Measurements from ENCODE around the gene SERPINA9.
"Not testable (repeated sequence)": the region's sequence is repeated elsewhere in the genome, so short reads cannot be mapped to it uniquely, and the experiment has no call there.

Gene SERPINA9

GRCh38 chr14:94423453-94424056 is 52.4 kb downstream of the SERPINA9 start:
- TF ChIP-seq CTCF (IDR thresholded peaks at IDR 0.05; ENCODE audit: insufficient read depth, low read length, poor library complexity, severe bottlenecking) (peak; percentile 93), EZH2phosphoT487 (conservative IDR thresholded peaks at IDR 0.05; ENCODE audit: low read length) (no peak)
- Histone ChIP-seq H3K36me3 (ENCODE audit: low read length) (no peaks in the 10 kb centered on the region), H3K4me3 (ENCODE audit: insufficient read depth, low read length, poor library complexity, severe bottlenecking) (no peak overlapping the region), H3F3A (ENCODE audit: insufficient read depth) (no peaks in the 10 kb centered on the region), H2AFZ (ENCODE audit: low read depth, low read length, severe bottlenecking) (no peak overlapping the region), H3K79me2 (ENCODE audit: insufficient read depth, low read length) (no peaks in the 10 kb centered on the region), H3K9me2 (replicated peaks; ENCODE audit: insufficient read depth, low read length) (no peaks in the 10 kb centered on the region), H3K27ac (ENCODE audit: low read depth, low read length) (no peak overlapping the region), H3K9me3 (ENCODE audit: insufficient read depth, low read length) (0 out of 2 replicates have a peak, but pooled peaks cover 3% of the 10 kb centered on the region), H3K9ac (ENCODE audit: low read length) (no peak overlapping the region), H3K27me3 (ENCODE audit: low read length) (no peaks in the 10 kb centered on the region), H3K4me2 (ENCODE audit: low read depth, low read length, poor library complexity, severe bottlenecking) (no peak overlapping the region), H4K20me1 (ENCODE audit: low read depth, low read length) (no peaks in the 10 kb centered on the region)

- H4K20me1 ChIP-seq (ENCODE audit: low read depth, low read length) = no peaks in the 10 kb centered on the region
- no peak overlapping the region for H3K4me3 ChIP-seq (ENCODE audit: insufficient read depth, low read length, poor library complexity, severe bottlenecking)
- H3F3A ChIP-seq (ENCODE audit: insufficient read depth) = no peaks in the 10 kb centered on the region
- no peak overlapping the region for H3K4me2 ChIP-seq (ENCODE audit: low read depth, low read length, poor library complexity, severe bottlenecking)
- no peaks in the 10 kb centered on the region for H3K36me3 ChIP-seq (ENCODE audit: low read length)
- H3K27me3 ChIP-seq (ENCODE audit: low read length) = no peaks in the 10 kb centered on the region
- no peaks in the 10 kb centered on the region for H3K9me2 ChIP-seq (replicated peaks; ENCODE audit: insufficient read depth, low read length)
- 0 out of 2 replicates have a peak, but pooled peaks cover 7% of the 10 kb centered on the region for H3K9me3 ChIP-seq (ENCODE audit: insufficient read depth, low read length)
- no peak overlapping the region for H3K9ac ChIP-seq (ENCODE audit: low read length)
- no peak overlapping the region for H2AFZ ChIP-seq (ENCODE audit: low read depth, low read length, severe bottlenecking)
- H3K79me2 ChIP-seq (ENCODE audit: insufficient read depth, low read length) = no peaks in the 10 kb centered on the region
- no peak for TF ChIP-seq EZH2phosphoT487 (conservative IDR thresholded peaks at IDR 0.05; ENCODE audit: low read length)
- no peak for TF ChIP-seq CTCF (IDR thresholded peaks at IDR 0.05; ENCODE audit: insufficient read depth, low read length, poor library complexity, severe bottlenecking)
- H3K27ac ChIP-seq (ENCODE audit: low read depth, low read length) = no peak overlapping the region
Observed at GRCh38 chr14:94421316-94421715, 54.7 kb downstream of the SERPINA9 start.

- not testable (repeated sequence) for H3K4me2 ChIP-seq (ENCODE audit: low read depth, low read length, poor library complexity, severe bottlenecking); H3K9ac ChIP-seq (ENCODE audit: low read length); H3K9me2 ChIP-seq (replicated peaks; ENCODE audit: insufficient read depth, low read length); H3K27me3 ChIP-seq (ENCODE audit: low read length); H3K9me3 ChIP-seq (ENCODE audit: insufficient read depth, low read length); H3K4me3 ChIP-seq (ENCODE audit: insufficient read depth, low read length, poor library complexity, severe bottlenecking); H3F3A ChIP-seq (ENCODE audit: insufficient read depth); H4K20me1 ChIP-seq (ENCODE audit: low read depth, low read length); H3K27ac ChIP-seq (ENCODE audit: low read depth, low read length); H2AFZ ChIP-seq (ENCODE audit: low read depth, low read length, severe bottlenecking); H3K79me2 ChIP-seq (ENCODE audit: insufficient read depth, low read length); H3K36me3 ChIP-seq (ENCODE audit: low read length)
Observed at GRCh38 chr14:94417497-94418205, 58.3 kb downstream of the SERPINA9 start.

Measured in SU-DHL-6 (cell line).